Stimulated activated CD4-positive, alpha-beta T cell treated with anti-CD3 and anti-CD28 coated beads, Interleukin-1b, Interleukin-23, amount 100 ng/mL, for 24 hours (primary cell): ENCODE measurements around the gene SELENOT.
"Not testable (repeated sequence)": the region's sequence is repeated elsewhere in the genome, so short reads cannot be mapped to it uniquely, and the experiment has no call there.

Source experiments
- DNase-seq, 4 experiments: peaks; one replicate each; pipeline ENCODE4 v3.0.0-alpha.2; 2020; ENCODE audit warnings: low read depth in 4 of 4, low spot score in 1 of 4

SELENOT gene

DNA sequence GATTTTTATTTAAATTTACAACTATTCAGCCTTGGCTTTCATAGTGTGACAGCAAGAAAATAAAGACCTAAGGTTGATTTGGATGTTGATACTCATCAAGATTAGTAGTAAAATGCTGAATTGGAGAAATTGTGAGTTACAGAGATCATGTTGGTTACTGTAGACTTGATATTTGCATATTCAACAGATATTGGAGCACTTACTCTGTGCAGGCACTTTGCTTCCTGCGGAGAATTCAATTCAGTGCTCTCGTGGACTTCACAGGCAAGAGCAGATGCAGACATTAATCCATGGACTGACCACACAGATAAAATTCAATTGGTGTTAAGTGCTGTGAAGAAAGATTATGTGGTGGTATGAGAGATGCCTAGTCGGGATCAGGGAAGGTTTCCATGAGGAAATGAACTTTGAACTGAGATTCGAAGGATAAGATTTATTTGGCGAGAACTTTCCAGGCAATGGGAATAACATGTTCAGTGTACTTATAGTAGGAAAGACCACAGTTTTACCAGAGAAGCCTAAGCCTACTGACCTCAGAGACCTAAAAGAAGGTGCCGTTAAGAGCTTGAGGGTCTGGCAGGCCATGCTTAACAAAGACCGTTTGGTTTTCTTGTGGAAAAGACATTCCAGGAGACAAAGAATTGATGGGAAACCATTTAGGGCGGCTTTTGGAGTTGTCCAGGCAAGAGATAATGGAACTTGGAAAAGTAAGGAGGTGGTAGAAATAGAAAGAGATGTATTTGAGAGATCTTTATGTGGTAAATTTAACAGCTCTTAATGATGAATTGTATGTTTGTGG, 4.3 kb downstream of the SELENOT start:
- DNase-seq, result no peak

DNA sequence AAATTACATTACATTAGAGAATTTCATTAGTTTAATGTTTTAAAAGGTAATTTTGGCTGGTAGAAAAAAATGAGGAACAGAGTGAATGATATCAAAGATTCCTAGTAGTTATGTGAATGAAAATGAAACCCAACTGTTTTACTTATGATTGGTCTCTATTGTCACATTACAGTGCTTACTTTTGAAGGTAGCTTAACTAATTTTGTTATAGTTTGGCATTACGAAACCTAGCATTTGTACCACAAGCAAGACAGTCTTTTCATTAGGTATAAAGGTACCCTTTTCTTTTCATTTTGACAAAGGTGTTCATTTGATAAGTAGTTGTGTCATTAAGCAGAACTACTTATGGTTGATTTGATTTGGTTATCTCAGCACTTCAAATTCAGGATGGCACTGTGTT, 6.9 kb downstream of the SELENOT start:
- no peak for DNase-seq

DNA sequence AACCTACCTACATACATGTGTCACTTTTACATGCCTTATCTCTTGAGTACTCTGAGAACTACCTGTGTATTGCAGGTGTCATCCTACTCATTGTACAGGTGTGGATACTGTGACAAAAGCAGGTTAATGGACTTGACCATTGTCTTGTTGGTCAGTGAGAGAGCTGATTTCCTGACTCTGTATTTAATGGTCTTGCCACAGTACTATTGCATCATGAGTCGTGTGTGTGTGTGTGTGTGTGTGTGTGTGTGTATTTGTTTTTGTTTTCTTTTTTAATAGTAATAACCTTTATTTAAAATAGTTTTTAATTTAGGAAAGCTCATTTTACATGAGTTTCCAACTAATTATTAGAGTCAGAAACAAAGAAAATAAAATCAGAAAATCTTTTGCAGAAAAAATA, 7.7 kb downstream of the SELENOT start:
- DNase-seq, result no peak

DNA sequence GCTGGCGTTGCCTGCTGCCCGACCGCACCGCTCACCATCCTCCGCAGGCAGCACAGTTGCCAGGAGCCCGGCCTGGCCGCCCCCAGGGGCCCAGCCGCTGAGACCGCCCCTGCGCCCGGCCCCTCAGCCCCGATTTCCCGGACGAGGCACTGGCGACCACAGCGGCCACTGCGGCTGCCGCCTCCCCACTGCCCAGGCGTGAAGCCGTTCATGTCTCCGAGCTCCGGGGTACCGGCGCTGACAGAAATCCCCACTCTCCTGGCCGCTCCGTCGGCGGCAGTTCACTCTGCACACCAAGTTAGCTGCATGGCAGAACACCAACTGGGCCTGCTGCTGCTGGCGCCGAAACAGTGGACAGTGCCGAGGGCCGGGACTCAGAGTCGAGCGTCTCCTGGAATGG, 8.5 kb downstream of the SELENOT start:
- DNase-seq, result no peak

- DNase-seq, result no peak
Observed at GRCh38 chr3:150612494-150612893, 9.4 kb downstream of the SELENOT start.

DNA sequence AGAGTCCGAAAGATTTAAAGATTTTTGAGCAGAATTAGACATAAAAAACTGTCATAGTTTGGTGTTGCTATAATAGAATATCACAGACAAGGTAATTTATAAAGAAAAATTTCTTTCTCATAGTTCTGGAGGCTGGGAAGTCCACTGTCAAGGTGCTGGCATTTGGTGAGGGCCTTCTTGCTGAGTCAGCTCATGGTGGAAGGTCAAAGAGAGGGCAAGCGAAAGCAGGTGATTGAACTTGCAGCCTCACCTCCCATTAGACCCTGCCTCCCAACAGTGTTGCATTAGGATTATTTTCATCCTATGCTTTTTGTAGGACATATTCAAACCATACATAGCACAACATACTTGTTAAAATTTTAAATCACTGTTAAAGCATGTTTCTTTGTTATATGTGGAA, 9.9 kb downstream of the SELENOT start:
- no peak for DNase-seq

DNA sequence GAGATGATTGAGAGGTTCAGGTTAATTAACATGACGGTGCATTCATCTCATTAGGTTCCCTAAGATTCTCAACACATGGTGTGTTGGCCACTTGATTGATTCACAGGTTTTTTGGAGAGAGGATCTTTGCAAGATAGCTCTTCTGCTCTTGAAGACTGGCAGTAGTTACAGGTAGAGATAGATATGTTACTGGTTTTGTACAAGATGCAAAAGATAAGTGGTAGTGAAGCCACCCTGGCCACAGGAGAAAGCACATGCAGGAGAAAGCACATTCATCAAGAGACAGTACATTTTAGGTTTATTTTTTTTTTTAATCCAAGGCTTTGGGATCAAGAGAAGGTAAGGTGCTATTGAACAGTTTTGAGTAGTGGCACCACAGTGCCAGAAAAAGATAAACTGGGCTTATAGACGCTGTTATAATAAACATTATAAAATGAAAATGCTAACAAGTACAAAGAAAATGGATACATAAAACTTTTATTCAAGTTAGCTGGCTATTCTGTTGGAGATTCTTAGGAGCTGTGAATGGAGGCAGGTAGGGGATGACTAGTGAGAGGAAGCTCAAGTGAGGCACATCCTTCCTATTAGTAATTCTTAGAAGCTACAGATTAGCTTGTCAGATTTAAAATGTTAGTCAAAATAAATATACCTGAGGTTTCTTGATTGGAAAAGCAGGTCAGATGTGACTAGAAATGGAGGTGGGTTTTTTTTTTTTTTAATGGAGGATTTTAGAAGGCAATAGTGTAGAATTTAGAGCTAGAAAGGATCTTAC, 10.8 kb downstream of the SELENOT start:
- DNase-seq, result no peak

GRCh38 chr3:150620002-150620689, 17.0 kb downstream of the SELENOT start:
- no peak for DNase-seq

GRCh38 chr3:150622955-150623354, 19.8 kb downstream of the SELENOT start:
- DNase-seq, result not testable (repeated sequence)

GRCh38 chr3:150623945-150624344, 20.8 kb downstream of the SELENOT start:
- DNase-seq, result no peak

DNA sequence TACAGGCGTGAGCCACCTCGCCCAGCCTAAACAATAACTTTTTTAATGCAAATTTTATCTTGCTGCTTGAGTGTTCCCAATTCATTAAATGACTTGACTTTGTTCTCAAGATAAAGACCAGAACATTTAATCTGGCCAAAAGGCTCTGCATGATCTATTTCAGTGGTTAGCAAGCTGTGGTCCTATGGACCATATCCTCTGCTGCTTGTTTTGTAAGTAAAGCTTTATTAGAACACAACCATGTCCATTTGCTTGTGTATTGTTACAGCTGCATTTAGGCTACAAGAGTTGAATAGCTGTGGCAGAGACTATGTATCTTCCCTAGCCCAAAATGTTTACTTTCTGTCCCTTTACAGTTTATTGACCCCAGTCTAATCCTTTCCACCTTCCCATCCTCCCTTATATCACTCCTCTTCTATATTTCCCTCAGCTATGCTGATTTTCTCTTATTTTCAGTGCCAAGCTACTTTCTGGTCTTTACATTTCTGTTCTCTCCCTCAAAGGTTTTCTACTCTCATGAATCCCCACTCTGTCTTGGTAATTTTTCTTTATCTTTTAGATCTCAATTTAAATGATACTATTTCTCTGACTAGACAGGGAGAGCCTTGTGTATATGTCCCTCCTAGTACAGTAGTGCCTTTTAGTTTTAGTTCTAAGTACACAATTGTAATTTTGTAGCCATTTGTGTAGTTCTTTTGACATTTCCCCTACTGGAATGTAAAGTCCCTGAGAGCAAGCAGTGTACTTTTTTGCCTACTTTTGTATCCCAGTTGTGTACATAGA, 23.2 kb downstream of the SELENOT start:
- no peak for DNase-seq

DNA sequence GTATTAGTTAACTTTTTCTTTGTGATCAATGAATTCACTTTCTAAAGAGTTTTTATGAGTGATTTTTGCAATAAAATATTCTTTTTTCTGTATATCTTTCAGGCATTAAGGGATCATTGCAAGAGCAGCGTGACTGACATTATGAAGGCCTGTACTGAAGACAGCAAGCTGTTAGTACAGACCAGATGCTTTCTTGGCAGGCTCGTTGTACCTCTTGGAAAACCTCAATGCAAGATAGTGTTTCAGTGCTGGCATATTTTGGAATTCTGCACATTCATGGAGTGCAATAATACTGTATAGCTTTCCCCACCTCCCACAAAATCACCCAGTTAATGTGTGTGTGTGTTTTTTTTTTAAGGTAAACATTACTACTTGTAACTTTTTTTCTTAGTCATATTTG, 24.4 kb downstream of the SELENOT start:
- DNase-seq, result no peak

- no peak for DNase-seq
Observed at GRCh38 chr3:150631515-150632221, 28.5 kb downstream of the SELENOT start.

DNA sequence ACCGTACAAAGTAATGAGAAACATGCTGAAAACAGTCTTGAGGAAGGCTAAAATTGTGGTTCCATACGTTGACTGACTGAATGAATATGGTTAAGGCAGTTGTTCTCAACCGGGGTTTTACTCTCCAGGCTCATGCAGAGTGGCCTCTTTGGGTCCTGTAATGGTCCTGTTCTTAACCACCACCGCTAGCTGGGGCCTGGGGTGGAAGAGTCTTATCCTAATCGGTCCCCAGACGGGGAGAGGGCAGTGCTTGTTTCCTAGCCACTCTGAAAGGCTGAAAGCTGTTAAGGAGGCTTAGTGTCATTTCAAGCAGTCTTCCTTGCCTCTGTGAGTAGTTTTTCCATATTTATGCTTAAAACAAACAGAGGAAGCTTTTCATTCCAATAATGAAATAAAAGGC, 32.0 kb downstream of the SELENOT start:
- no peak for DNase-seq

GRCh38 chr3:150635526-150635925, 32.4 kb downstream of the SELENOT start:
- no peak for DNase-seq

- no peak for DNase-seq
Observed at GRCh38 chr3:150636258-150636657, 33.1 kb downstream of the SELENOT start.

GRCh38 chr3:150639262-150639661, 36.1 kb downstream of the SELENOT start:
- no peak for DNase-seq

- DNase-seq, result no peak
Observed at GRCh38 chr3:150640256-150640655, 37.1 kb downstream of the SELENOT start.

GRCh38 chr3:150653110-150653561, 50.0 kb downstream of the SELENOT start:
- DNase-seq, result no peak

GRCh38 chr3:150656316-150656715, 53.2 kb downstream of the SELENOT start:
- no peak for DNase-seq
